GM21526 (cell line): ENCODE results near the gene DPY19L3.
"Not testable (repeated sequence)": the region's sequence is repeated elsewhere in the genome, so short reads cannot be mapped to it uniquely, and the experiment has no call there.

Source experiments
- ATAC-seq: cut with Tn5 transposase; IDR thresholded peaks from one replicate; pipeline ENCODE4 v1.9.1; 2021; ENCODE audit warnings: moderate library complexity; ENCODE audit not compliant: unreplicated experiment, low FRiP score

DPY19L3 gene

DNA sequence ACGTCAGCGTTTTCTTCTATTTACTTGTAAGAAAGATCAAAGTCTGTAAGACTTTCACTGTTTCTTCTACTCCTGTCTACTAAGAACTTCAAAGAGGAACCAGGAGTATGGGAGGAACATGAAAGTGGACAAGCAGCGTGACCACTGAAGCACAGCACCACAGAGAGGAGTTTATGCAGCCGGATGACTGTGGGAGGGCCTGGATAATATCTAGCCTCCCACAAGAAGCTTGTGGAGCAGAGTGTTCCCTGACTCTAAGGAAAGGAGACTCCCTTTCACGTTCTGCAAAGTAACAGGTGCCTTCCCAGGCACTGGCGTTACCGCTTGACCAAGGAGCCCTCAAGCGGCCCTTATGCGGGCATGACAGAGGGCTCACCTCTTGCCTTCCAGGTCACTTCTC lies 91.8 kb downstream of the DPY19L3 start:
- ATAC-seq = no peak

DNA sequence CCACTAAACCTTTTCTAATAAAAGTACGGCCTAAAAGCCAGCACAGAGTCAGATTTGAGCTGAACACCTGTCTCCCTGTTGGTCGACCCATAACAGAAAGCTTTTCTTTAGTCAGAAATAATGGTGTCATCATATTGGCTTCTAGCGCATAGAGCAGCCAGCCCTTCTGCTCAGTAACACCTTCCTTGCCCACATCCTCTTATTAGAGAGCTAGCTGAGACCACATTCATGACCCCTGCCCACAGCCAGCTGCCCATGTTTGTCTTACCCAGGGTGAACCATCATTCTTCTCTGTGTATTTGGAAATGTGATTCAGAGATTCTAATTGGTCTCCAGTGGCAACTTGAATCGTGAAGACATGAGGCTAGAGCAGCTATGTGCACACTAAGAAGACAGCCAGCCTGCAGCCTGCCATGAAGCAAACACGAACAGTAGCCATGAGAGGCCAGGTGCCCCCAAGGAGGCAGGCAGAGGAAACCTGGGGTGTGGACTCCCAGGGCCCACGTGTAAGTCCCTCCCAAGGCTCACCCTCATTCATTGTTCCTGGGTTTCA lies 93.2 kb downstream of the DPY19L3 start:
- no peak for ATAC-seq

DNA sequence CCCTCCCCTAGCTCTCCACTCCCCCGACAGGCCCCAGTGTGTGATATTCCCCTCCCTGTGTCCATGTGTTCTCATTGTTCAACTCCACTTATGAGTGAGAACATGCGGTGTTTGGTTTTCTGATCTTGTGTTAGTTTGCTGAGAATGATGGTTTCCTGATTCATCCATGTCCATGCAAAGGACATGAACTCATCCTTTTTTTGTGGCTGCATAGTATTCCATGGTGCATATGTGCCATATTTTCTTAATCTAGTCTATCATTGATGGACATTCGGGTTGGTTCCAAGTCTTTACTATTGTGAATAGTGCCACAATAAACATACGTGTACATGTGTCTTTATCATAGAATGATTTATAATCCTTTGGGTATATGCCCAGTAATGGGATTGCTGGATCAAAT lies 106.9 kb downstream of the DPY19L3 start:
- not testable (repeated sequence) for ATAC-seq

DNA sequence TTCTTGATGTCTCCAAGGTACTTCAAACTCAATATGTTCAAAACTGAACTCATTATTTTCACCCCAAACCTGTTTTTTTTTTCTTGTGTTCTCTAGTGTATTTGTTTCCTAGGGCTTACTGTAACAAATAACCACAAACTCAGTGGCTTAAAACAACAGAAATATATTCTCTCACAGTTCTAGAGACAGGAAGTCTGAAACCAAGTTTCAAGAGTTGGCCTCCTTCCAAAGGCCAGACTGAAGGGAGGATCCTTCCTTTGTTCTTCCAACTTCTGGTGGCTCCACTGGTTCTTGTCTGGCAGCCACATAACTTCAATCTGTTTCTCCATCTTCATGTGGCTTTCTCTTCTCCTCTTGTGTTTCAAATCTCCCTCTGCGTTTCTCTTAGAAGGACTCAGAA lies 113.5 kb downstream of the DPY19L3 start:
- no peak for ATAC-seq

DNA sequence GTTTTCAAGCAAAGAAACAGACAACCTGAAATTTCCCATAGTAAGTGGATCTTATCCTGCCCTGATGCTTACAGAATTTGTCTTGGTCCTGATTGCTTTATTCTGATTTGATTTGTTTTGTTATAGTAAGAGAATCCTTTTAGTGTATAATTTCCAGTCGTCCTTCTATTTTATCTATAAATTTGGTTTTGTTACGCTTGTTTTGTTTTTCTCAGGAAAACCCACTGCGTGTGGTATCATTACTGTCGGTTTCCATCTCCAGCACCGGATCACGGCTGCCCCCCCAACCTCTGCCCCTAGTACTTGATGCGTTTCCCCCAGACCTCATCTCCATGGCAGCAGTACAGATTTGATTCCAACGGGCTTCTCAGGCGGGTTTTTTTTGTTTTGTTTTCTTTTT lies 117.4 kb downstream of the DPY19L3 start:
- no peak for ATAC-seq

DNA sequence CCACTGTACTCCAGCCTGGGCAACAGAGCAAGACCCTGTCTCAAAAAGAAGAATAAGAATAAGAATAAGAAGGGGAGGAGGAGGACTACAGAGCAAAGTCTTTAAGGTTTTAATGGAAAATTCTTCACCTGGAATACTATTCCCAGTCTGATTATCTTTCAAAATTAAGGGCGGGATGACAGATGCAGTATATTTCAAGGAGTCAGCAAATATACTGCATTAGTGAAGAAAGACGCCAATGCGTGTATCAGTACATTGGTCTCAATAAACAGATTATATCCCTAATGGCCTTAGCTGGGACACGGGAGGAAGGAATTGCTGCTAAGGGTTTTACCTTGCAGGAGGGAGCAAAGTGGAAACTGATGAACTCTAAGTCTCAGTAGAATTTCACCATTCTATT lies 121.3 kb downstream of the DPY19L3 start:
- no peak for ATAC-seq

DNA sequence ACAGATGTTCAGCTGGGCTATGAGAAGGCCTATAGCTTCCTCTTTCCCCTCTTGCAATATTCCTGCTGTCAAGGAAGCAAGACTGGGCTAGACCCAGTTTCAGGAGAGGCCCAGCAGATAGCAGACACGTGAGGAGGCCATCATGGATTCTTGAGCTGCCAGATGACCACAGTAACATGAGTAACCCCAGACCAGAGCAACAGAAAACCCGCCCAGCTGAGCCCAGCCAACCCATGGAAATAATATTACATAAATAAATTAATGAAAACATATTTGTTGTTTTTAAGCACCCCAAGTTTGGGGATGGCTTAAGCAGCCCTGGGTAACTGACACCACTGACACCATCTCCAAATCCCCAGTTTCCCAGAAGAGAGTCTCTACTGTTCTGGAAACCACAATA lies 125.2 kb downstream of the DPY19L3 start:
- ATAC-seq = no peak

DNA sequence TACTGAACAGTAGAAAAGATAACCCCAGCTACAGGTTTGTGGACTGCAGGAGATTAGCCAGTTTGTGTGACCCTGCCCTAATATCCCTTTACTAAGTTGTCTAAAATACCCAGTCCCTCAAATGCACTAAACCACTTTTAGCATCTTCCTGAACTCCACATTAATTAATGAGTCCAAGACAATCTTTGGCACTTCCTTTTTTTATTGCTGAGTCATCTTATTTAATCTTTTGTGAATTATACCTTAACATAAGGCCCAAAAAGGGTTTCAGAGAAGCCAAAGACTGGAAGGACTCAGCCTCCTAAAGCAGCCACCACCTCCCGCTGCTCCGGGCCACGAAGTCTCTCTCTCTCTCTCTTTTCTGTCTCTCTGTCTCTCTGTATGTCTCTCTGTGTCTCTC lies 126.7 kb downstream of the DPY19L3 start:
- ATAC-seq = no peak
